Immature natural killer cell (primary cell): ENCODE data around the gene C1QL1. TPM values are rescaled to one million over a fixed set of nuclear protein-coding genes. Genes with fewer than 3 reads are reported as not detected.

Source experiments
- DNase-seq, 3 donors: peaks; one replicate each; pipeline ENCODE4 v3.0.0; 2022; ENCODE audit warnings: mixed read lengths in 1 of 3
- H3K27ac Mint-ChIP-seq, 6 donors: one replicate each; pipeline ENCODE4 v1.8.0; 2020; ENCODE audit warnings: mixed read lengths in 6 of 6, mild to moderate bottlenecking in 5 of 6, inconsistent platforms in 4 of 6, moderate library complexity in 3 of 6
- H3K27me3 Mint-ChIP-seq, 3 donors: one replicate each; pipeline ENCODE4 v1.8.0; 2020 to 2021; ENCODE audit warnings: low read depth in 3 of 3, mild to moderate bottlenecking in 3 of 3, mixed read lengths in 3 of 3, moderate library complexity in 3 of 3, inconsistent platforms in 1 of 3
- H3K36me3 Mint-ChIP-seq, 3 donors: one replicate each; pipeline ENCODE4 v1.8.0; 2020; ENCODE audit warnings: mixed read lengths in 3 of 3, inconsistent platforms in 2 of 3, mild to moderate bottlenecking in 2 of 3
- H3K4me1 Mint-ChIP-seq, 2 donors: one replicate each; pipeline ENCODE4 v1.8.0; 2020; ENCODE audit warnings: inconsistent platforms in 2 of 2, mild to moderate bottlenecking in 2 of 2, mixed read lengths in 2 of 2, moderate library complexity in 1 of 2
- H3K4me3 Mint-ChIP-seq, 5 donors: one replicate each; pipeline ENCODE4 v1.8.0; 2020; ENCODE audit warnings: mild to moderate bottlenecking in 5 of 5, mixed read lengths in 5 of 5, inconsistent platforms in 3 of 5, moderate library complexity in 3 of 5
- H3K9me3 Mint-ChIP-seq, 6 donors: one replicate each; pipeline ENCODE4 v1.8.0; 2020; ENCODE audit warnings: mild to moderate bottlenecking in 6 of 6, mixed read lengths in 6 of 6, inconsistent platforms in 4 of 6, moderate library complexity in 3 of 6
- polyA plus RNA-seq, 3 donors: library from polyadenylated mRNA; unstranded; fragments of 300-500 nt; fragmentation: Illumina TruSeq; gene quantifications; one replicate each; pipeline ENCODE4 v1.2.3, GENCODE V29; 2021

The C1QL1 gene
- polyA plus RNA-seq, 3 donors from 2014 or later: 0.20 TPM; not detected in 2

- Mint-ChIP-seq H3K4me1 (no peaks in the 10 kb centered on the region), H3K4me3 (no peak overlapping the region), H3K9me3 (no peaks in the 10 kb centered on the region), H3K36me3 (peaks cover 0 to 8% (median 0%) of the 10 kb centered on the region in 3 donors), H3K27me3 (peaks cover 0 to 3% (median 2%) of the 10 kb centered on the region in 3 donors), H3K27ac (no peak overlapping the region)
- DNase-seq: no peak
Observed at GRCh38 chr17:44940317-44940716, 27.8 kb downstream of the C1QL1 start.

DNA sequence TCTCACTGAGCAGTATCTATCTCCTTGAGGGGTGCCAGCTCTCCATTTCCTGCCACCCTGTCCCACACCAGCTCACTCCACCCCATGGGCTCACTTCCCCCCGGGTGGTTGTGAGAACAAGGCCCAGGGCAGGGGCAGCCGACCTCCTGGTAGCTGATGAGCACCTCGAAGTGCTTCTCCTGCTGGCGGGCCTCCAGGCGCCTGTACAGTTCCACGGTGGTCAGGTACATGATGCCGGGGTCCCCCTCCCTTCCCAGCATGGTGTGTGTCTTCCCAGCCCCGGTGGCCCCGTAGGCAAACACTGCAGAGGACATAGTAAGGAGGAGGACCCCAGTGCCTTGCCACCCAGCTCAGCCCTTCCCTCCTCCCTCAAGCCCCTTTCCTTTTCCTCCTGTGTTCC, 33.0 kb downstream of the C1QL1 start:
- DNase-seq: no peak
- Mint-ChIP-seq H3K4me1 (no peaks in the 10 kb centered on the region), H3K36me3 (peaks cover 0 to 8% (median 0%) of the 10 kb centered on the region in 3 donors)

GRCh38 chr17:44934745-44935105, 33.4 kb downstream of the C1QL1 start:
- peaks cover 0 to 3% (median 3%) of the 10 kb centered on the region in 3 donors for H3K27me3 Mint-ChIP-seq
- H3K4me1 Mint-ChIP-seq: no peaks in the 10 kb centered on the region
- no peaks in the 10 kb centered on the region for H3K9me3 Mint-ChIP-seq
- peaks cover 0 to 8% (median 0%) of the 10 kb centered on the region in 3 donors for H3K36me3 Mint-ChIP-seq
- H3K4me3 Mint-ChIP-seq: no peak overlapping the region
- DNase-seq: no peak
- no peak overlapping the region for H3K27ac Mint-ChIP-seq

More for the DNA sequence above, 33.0 kb downstream of the C1QL1 start:
- H3K27ac Mint-ChIP-seq: no peak overlapping the region
- H3K27me3 Mint-ChIP-seq: peaks cover 0 to 3% (median 3%) of the 10 kb centered on the region in 3 donors
- H3K9me3 Mint-ChIP-seq: no peaks in the 10 kb centered on the region
- no peak overlapping the region for H3K4me3 Mint-ChIP-seq

GRCh38 chr17:44933824-44934744, 34.0 kb downstream of the C1QL1 start:
- H3K4me3 Mint-ChIP-seq: no peak overlapping the region
- no peak for DNase-seq
- no peak overlapping the region for H3K27ac Mint-ChIP-seq
- H3K36me3 Mint-ChIP-seq: peaks cover 0 to 4% (median 0%) of the 10 kb centered on the region in 3 donors
- peaks cover 0 to 3% (median 3%) of the 10 kb centered on the region in 3 donors for H3K27me3 Mint-ChIP-seq
- H3K9me3 Mint-ChIP-seq: no peaks in the 10 kb centered on the region
- no peaks in the 10 kb centered on the region for H3K4me1 Mint-ChIP-seq

DNA sequence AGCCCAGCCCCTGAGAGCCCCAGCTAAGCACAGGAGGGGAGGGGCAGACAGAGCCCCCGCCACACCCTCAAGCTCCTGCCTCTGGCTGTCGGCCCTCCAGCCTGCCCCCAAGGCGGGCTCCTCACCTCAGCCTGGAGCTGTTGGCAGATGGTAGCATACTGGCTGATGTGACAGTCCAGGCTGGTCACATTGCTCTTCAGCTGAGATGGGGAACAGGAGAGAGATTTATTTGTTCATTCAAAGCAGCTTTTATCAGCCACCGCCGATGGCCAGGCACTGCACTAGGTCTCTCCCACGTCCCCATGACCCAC, 35.4 kb downstream of the C1QL1 start:
- Mint-ChIP-seq H3K4me1 (no peaks in the 10 kb centered on the region), H3K4me3 (no peak overlapping the region), H3K36me3 (no peaks in the 10 kb centered on the region), H3K27me3 (peaks cover 0 to 2% (median 1%) of the 10 kb centered on the region in 3 donors), H3K27ac (no peak overlapping the region), H3K9me3 (no peaks in the 10 kb centered on the region)
- DNase-seq: no peak

DNA sequence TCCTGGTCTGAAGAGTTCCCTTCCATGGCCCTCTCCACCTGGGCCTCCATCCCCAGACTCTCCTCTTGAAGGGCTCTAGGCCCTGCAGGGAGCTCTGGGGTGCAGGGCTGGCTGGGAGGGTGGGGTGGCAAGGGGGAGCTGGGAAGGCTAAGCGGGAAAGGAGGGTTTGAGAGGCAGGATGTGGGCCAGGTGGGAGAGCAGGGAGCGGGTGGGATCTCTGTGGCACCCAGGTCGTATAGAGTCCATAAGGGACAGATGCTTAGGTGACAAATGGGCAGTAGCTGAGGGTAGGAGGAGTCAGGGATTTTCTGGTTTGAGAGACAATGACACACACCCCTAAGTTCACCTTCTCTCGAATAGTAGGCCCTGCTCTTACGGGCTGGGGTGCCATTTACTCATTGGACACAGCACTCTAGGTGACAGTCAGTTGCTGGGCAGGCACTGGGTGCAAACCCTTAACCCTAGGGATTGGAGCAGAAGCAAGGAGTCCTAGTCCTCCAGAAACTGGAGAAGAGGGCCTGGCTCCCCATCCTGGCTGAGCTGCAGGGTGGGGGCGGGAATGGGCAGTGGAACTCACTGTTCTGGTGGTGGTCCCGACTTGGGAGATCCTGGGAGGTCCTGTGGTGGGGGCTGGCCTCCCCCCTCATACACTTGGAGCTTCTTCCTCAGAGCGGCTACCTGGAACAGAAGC, 35.9 kb downstream of the C1QL1 start:
- H3K36me3 Mint-ChIP-seq: no peaks in the 10 kb centered on the region
- H3K27me3 Mint-ChIP-seq: peaks cover 0 to 2% (median 1%) of the 10 kb centered on the region in 3 donors
- no peaks in the 10 kb centered on the region for H3K9me3 Mint-ChIP-seq
- no peaks in the 10 kb centered on the region for H3K4me1 Mint-ChIP-seq
- DNase-seq: no peak
- H3K4me3 Mint-ChIP-seq: no peak overlapping the region
- H3K27ac Mint-ChIP-seq: no peak overlapping the region

- no peaks in the 10 kb centered on the region for H3K36me3 Mint-ChIP-seq
- no peak overlapping the region for H3K27ac Mint-ChIP-seq
- no peaks in the 10 kb centered on the region for H3K9me3 Mint-ChIP-seq
- no peak overlapping the region for H3K4me3 Mint-ChIP-seq
- DNase-seq: no peak
- H3K4me1 Mint-ChIP-seq: no peaks in the 10 kb centered on the region
- H3K27me3 Mint-ChIP-seq: peaks cover 0 to 2% (median 1%) of the 10 kb centered on the region in 3 donors
Observed at GRCh38 chr17:44931376-44931775, 36.7 kb downstream of the C1QL1 start.

DNA sequence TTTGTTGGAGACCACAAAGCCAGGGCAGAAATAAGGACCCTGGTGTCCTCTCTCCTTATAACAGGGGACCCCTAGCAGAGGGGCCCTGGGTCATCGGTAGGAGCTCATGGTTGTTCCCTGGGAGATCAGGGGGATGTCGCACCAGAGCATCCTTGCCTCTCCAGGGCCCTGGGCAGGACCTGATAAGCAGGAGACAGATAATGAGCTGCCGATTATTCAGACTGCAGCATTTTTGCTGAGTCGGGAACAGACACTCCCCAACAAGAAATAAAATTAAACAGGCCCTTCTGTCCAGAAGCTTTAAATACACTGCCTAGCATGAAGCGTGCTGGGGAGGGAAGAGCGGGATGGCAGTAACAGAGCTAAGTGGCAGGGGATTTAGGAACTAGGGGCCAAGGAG, 37.4 kb downstream of the C1QL1 start:
- Mint-ChIP-seq H3K9me3 (no peaks in the 10 kb centered on the region), H3K27ac (no peak overlapping the region), H3K27me3 (peaks cover 0 to 2% (median 1%) of the 10 kb centered on the region in 3 donors), H3K4me1 (no peaks in the 10 kb centered on the region), H3K36me3 (no peaks in the 10 kb centered on the region), H3K4me3 (no peak overlapping the region)
- no peak for DNase-seq

DNA sequence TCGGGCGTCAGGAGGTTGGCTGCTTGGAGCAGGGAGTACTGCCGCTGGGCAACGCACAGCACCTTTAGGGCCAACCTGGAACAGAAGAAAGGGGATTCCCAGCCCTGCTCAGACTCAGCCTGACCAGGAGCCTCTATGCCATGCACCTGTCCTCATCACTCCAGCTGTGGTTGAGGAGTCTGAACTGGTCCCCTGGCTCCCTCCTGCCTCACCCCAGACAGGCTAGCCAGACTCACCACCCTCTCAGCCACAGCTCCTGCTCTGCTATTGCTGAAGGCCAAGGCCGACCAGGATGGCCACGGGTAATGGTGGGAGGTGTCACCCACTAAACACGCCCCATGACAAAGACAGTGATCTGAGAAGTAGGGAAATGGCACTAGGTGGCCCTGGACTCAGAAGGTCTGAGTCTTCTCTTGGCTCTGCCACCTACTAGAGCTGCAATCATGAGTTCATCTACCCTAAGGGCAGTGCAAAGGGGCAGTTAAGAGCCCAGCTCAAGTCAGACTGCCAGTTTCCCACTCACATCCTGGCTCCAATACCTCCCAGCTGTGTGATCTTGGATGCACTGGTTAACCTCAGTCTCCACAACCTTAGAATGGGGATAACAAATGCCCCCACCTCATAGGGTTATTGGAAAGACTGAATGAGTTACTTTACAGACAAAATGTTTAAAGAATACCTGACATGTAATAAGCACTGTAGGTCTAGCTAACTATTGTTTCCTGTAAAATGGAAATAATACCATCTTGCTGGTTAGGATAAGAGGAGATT, 39.0 kb downstream of the C1QL1 start:
- H3K4me3 Mint-ChIP-seq: no peak overlapping the region
- no peaks in the 10 kb centered on the region for H3K4me1 Mint-ChIP-seq
- H3K27ac Mint-ChIP-seq: no peak overlapping the region
- H3K27me3 Mint-ChIP-seq: peaks cover 0 to 3% (median 2%) of the 10 kb centered on the region in 3 donors
- DNase-seq: no peak
- no peaks in the 10 kb centered on the region for H3K36me3 Mint-ChIP-seq
- H3K9me3 Mint-ChIP-seq: no peaks in the 10 kb centered on the region

- H3K4me3 Mint-ChIP-seq: no peak overlapping the region
- no peak for DNase-seq
- peaks cover 0 to 3% (median 2%) of the 10 kb centered on the region in 3 donors for H3K27me3 Mint-ChIP-seq
- peak overlapping the region in 1 of 6 donors; percentile 20 for H3K27ac Mint-ChIP-seq
- no peaks in the 10 kb centered on the region for H3K36me3 Mint-ChIP-seq
- no peaks in the 10 kb centered on the region for H3K4me1 Mint-ChIP-seq
- H3K9me3 Mint-ChIP-seq: no peaks in the 10 kb centered on the region
Observed at GRCh38 chr17:44928136-44928535, 40.0 kb downstream of the C1QL1 start.

GRCh38 chr17:44927696-44928095, 40.4 kb downstream of the C1QL1 start:
- peak overlapping the region in 1 of 6 donors; percentile 20 for H3K27ac Mint-ChIP-seq
- DNase-seq: no peak
- no peaks in the 10 kb centered on the region for H3K9me3 Mint-ChIP-seq
- no peak overlapping the region for H3K4me3 Mint-ChIP-seq
- no peaks in the 10 kb centered on the region for H3K36me3 Mint-ChIP-seq
- H3K4me1 Mint-ChIP-seq: no peaks in the 10 kb centered on the region
- peaks cover 0 to 3% (median 2%) of the 10 kb centered on the region in 3 donors for H3K27me3 Mint-ChIP-seq

- Mint-ChIP-seq H3K4me1 (no peaks in the 10 kb centered on the region), H3K36me3 (no peaks in the 10 kb centered on the region), H3K9me3 (no peaks in the 10 kb centered on the region), H3K4me3 (no peak overlapping the region), H3K27me3 (peaks cover 2 to 4% (median 3%) of the 10 kb centered on the region in 3 donors), H3K27ac (no peak overlapping the region)
- no peak for DNase-seq
Observed at GRCh38 chr17:44926821-44927525, 41.1 kb downstream of the C1QL1 start.
